GM19240 (cell line): ENCODE data around the gene SLC6A12.
A peak's percentile ranks its signal among the peaks of the same experiment; 100 is the strongest.

Experiments
- DNase-seq: peaks from one replicate; pipeline ENCODE4 v3.0.0; 2011; ENCODE audit warnings: low spot score; ENCODE audit not compliant: insufficient read length

SLC6A12 gene

DNA sequence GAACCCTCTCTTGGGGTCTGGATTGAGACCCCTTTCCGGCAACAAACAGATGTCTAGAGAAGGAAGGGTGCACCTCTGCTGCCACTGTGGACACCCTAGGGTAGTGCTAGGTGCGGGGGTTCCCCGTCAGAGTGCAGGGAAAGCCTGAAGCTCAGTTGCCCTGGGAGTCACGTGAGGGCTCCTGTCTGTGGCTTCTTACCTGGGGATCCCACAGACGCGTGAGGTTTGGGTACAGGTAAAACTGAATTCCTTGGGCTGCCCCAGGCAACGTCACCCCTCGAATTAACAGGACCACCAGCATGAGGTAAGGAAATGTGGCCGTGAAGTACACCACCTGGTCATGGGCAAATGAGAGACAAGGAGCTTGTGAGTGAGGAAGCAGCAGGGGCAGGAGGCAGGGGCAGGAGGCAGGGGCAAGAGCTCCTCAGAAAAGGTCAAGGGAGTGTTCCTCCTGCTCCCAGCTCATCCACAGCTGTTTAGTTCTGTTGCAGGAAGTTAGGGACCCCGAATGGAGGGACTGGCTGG, 21.0 kb upstream of the SLC6A12 start:
- DNase-seq, result no peak

DNA sequence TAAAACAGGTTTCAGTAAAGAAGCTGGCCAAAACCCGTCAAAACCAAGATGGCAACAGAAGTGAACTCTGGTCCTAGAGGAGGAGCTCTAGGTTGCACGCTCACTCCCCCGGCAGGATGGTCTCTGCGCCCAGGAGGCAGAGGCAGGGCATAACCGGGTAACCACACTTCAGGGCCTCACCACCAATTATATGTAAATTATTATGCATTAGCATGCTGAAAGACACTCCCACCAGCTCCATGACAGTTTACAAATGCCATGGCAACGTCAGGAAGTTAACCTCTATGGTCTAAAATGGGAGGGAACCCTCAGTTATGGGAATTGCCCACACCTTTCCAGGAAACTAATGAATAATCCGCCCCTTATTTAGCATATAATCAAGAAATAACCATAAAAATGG, 20.1 kb upstream of the SLC6A12 start:
- no peak for DNase-seq

GRCh38 chr12:233615-233968, 19.6 kb upstream of the SLC6A12 start:
- DNase-seq, result no peak

GRCh38 chr12:232731-233614, 19.0 kb upstream of the SLC6A12 start:
- DNase-seq, result no peak

GRCh38 chr12:230925-231671, 17.1 kb upstream of the SLC6A12 start:
- no peak for DNase-seq

- DNase-seq, result no peak
Observed at GRCh38 chr12:229441-230191, 15.7 kb upstream of the SLC6A12 start.

GRCh38 chr12:228846-229200, 14.9 kb upstream of the SLC6A12 start:
- DNase-seq, result no peak

DNA sequence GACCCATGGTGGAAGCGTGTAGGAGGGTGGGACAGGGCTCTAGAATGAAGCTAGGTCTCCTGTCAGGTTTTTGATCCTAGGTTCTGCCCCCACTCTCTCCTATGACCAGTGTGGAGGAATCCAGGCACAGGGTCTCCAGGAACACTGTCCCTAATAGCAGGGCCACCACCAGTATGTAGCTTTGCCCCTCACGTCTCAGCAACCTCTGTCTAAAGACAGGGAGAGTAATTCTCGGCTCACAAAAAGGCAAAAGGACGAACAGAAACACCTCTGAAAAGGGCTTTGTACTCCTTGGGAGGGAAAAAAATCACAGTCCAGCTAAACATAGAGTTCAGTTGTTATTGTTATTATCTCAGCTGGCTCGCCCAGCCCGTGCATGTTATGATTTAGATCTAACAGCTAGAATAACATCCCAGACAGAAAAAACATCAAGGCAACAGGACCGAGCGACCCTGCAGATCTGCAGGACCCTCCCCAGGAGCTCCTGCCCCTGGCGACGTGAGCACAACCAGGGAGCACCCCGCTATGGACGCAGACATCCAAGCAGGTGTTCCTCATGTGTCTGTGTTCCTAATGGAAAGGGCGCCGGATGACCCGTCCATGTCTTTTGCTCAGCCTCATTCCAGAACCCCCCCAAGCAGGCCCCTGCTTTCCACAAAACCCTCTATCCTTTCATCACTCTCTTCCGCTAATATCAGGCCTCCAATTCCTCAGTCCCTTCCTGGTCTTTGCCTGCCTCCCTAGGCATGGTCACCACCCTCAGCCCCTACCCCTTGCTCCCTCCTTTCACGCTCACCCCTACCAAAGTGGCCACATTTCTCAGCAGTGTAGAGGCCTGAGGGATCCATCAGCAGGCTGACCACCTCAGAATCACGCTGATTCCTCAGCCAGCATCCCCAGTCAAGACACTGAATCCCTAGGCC, 14.2 kb upstream of the SLC6A12 start:
- no peak for DNase-seq

DNA sequence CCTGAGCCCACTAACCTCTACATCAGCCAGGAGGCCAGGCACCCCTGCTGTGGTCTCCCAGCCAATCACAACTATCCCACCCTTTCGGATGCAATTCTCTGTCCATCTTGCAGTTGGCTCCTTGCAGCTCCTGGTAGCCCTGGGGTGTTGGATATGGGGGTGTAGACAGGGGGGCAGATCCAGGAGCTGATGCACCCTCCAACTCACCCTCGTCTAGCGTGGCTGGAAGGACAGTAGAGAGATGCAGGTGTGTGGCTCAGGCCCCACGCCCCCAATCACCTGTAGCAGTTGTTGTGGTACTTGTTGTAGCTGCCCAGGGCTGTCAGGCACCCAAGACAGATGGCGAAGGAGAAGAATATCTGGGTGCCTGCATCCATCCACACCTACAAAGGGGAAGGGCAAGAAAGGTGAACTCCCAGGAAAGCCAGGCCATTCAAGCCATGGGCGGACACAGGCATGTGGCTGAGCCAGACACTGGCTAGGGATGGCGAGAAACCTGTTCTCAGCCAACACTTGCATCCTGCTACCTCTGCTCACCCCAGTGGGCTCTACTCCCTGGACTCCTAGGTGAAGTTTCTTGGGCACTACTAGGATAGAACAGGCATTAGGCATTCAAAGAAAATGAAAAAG, 13.4 kb upstream of the SLC6A12 start:
- DNase-seq, result no peak

- DNase-seq, result no peak
Observed at GRCh38 chr12:226401-226800, 12.4 kb upstream of the SLC6A12 start.

DNA sequence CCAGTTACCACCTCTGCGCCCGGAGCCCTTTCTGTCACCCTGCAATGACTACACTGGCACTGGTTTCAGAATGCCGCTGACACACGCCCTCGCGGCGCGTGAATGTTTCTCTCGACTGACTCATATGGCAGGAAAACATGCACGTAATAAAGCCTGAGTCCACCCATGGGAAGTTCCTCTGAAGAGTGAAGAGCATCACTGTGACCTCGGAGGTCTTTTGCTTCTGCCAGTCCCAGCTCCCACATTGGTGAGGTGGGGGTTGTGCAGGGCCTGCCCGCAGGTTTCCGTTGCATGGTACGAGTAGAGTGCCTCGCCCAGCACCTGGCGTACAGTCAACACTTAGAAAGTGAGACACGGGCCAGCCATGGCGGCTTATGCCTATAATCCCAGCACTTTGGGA, 11.1 kb upstream of the SLC6A12 start:
- no peak for DNase-seq

DNA sequence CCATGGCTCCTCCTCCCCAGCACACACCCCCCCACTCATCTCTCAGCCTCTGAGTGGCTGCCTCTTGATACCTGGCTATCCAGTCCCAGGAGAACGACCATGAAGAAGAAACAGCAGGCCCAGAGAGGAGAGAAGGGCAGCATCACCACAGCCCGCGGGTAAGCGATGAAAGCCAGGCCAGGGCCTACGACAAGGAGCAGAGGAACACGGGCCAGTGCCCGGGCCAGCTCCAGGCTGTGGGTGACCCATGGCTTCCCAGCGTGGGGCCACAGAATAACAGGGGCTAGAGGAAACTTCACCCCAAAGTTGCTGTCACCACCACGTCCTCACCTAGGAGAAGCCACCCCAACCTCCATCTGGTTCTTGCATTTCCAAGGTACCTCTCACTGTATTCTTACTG, 10.4 kb upstream of the SLC6A12 start:
- no peak for DNase-seq

DNA sequence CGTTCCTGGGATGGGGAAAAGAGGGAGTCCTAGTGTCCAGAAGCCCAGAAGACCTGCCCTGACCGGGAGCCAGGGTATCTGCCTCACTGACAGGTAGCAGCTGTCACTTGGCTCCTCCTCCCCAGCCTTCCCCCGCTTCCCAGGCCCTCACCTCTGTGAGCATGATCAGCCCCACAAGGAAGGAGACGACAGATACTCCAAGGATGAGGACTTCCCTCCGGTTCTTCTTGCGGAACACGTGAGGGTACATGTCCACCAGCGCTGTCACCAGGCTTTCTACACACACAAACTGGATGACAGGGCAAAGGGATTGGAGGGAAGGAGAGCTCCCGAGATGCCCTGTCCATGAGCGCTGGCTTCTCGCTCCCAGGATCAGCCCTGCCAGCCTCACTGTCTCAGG, 9.9 kb upstream of the SLC6A12 start:
- no peak for DNase-seq

- DNase-seq, result no peak
Observed at GRCh38 chr12:221736-222135, 7.8 kb upstream of the SLC6A12 start.

DNA sequence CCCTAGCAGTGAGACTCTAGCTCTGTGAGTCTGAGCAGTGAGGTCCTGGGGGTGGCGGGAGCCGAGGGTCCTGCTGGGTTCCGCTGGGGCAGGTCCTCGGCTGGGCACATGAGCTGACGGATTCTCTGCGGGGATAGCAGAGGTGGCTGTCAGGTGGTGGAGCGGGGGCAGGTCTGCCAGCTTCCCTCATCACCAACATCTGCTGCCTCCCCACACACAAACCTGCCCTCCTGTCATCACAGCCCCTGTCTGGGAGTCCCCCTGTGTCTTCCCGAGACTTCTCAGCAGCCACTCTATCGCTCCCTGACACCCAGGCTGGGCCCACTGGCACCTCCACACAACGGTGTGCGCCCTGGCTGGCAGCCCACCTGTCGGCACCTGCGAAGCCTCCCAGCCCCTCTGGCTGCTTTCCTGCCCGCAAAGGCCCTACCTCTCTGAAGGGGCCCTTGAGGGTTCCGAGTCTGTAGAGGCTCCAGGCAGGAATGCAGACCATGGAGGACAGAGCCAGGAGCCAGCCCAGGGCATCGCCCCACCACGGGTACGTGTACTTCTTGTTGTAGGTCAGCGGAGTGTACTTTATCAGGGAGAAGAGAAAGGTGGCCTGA, 7.1 kb upstream of the SLC6A12 start:
- no peak for DNase-seq

DNA sequence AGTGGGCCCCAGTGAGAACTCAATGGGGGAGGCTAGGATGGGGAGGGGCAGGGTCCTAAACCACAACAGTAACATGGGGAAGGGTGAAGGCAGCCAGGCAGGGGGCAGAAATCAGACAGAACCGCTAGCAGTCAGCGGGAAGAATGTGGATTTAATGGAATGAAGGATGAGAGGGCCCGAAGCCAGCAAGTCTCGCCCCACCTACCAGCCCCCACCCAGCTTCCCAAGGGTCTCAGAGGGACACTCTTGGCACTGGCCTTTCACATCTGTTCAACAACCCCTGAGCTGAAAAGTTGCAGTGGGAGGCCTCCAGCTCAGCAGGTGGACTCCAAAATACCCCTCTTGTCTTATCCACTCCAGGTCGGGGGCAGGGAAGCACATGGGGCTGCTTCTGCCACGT, 6.5 kb upstream of the SLC6A12 start:
- no peak for DNase-seq

DNA sequence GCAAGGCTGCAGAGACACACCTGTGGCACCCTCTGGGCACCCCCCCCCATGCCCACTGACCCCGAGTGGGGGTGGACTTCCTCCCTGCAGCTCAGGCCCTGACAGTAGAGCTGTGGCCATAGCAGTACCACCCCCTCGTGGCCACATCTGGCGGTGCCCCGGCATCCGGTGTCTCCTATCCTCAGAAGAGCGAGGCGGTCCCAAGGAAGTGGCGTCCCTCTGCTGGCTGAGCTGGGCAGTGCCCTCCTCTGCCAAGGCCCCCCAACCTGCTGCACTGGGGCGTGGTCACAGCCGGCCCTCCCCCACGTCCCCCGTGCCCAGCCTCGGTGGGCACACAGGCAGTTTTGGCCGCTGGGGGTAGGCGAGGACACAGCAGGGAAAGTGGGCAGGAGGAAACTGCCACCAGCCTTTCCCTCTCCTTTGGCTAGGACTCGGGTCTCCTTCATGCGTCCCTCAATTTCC, 6.0 kb upstream of the SLC6A12 start:
- peak; percentile 38 for DNase-seq

GRCh38 chr12:218728-219590, 5.0 kb upstream of the SLC6A12 start:
- no peak for DNase-seq

DNA sequence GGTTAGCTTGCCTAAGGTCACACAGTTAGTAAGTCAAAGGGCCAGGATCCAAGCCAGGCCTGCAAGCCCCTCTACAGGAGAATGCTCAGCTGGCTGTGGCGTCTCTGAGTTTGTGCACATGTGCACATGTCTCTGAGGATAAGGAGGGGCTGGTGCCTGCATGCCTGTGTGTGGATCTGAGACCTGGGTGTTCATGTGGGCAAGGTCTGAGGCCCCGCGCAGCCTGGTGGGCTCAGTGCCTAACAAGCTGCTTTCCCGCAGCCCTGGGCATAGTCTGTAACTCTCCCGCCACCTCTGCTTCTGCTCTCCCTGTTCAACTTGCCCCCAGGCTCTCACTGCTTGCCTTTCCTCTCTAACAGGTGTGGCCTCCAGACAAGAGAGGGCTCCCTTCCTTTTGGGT, 4.3 kb upstream of the SLC6A12 start:
- no peak for DNase-seq
